ENCODE results near the gene BRWD1.
A peak's percentile ranks its signal among the peaks of the same experiment; 100 is the strongest.

DNA sequence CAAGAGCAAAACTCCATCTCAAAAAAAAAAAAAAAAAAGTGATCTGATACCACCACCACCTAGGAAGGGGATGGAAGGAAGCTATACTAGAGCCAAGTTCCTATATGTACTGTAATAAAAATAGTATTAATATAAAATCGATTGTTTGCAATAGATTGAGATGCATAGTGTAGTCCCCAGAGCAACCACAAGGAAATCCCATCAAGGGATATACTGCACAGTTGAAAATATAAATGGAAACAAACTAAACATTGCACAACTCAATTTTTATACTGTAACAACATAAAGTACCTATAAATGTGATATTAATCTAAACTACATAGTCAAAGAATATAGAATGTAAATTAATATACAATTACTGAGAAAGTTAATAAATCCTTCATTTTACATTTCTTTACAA lies 109.3 kb downstream of the BRWD1 start:
- TF ChIP-seq POLR2A (IDR thresholded peaks at IDR 0.05) (no peak), POLR2AphosphoS5 (IDR thresholded peaks at IDR 0.05) (no peak)
- TF ChIP-seq, protein P1, sequence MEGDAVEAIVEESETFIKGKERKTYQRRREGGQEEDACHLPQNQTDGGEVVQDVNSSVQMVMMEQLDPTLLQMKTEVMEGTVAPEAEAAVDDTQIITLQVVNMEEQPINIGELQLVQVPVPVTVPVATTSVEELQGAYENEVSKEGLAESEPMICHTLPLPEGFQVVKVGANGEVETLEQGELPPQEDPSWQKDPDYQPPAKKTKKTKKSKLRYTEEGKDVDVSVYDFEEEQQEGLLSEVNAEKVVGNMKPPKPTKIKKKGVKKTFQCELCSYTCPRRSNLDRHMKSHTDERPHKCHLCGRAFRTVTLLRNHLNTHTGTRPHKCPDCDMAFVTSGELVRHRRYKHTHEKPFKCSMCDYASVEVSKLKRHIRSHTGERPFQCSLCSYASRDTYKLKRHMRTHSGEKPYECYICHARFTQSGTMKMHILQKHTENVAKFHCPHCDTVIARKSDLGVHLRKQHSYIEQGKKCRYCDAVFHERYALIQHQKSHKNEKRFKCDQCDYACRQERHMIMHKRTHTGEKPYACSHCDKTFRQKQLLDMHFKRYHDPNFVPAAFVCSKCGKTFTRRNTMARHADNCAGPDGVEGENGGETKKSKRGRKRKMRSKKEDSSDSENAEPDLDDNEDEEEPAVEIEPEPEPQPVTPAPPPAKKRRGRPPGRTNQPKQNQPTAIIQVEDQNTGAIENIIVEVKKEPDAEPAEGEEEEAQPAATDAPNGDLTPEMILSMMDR (IDR thresholded peaks at IDR 0.05), result peak in 1 of 3 donors; percentile 11
